NCI-H345 (cell line): ENCODE data around the gene EFTUD2.
"Not testable (repeated sequence)": the region's sequence is repeated elsewhere in the genome, so short reads cannot be mapped to it uniquely, and the experiment has no call there.

Experiments
- DNase-seq: peaks from one replicate; lab custom pipeline; 2025; lab: John Stamatoyannopoulos, UW

EFTUD2 gene

DNA sequence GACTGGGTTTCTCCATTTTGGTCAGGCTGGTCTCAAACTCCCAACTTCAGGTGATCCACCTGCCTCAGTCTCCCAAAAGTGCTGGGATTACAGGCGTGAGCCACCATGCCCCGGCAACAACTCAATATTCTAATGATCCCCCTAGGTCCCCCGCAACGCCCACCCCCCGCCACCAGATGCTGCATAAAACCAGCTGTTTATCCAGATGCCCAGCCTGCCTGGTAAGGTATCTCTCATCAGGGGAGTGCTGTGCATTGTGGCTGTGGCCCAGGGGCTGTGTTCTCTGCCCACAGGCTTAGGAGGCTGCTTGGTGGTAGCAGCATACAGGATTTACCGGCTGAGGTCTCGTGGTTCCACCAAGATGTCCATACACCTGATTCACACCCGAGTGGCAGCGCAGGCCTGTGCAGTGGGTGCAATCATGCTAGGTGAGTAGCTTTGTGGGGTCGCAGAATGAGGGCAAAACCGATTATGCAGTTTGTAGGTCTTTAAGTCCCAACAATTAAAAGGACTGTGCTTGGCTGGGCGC, 50.2 kb downstream of the EFTUD2 start:
- DNase-seq = no peak

DNA sequence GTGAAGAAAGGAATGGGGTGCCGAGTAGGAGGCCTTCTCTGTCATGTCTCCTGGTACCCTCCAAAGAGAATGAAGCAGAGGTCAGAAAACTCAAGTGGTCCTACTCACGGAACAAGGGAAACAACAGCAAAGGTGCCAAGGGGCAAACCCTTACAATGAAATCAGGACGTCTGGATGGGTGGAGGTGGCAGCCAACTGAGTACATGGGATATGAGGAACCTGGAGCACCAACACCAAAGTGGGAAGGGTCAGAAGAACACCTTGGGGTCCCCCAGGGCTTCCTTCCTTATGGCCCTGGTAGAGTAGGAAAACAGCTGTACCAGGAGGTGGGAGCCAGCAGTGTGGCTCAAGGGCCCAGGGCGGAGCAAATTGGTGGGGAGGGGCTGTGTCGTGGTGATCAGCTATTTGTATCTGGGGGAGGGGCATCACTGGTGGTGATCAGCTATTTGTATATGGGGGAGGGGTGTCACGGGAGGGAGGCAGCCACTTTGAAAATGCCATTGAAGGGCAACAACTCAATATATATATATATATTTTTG, 50.9 kb downstream of the EFTUD2 start:
- no peak for DNase-seq

DNA sequence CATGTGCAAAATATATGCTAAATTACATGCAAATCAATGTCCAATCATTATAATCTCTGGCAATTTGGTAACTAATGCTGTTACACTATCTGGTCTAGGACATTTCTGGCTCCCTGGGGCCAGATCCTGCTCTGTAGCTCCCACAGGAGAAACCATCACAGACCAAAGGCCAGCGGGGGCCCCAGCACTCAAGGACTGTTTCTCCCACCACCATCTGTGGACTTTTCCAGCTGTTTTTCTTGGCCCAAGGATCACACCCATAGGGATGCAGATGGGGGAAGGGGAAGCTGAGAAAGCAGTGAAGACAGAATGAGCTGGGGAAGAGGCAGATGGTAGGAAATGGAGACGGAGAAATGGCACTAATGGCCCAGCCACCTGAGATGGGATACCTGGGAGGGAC, 51.7 kb downstream of the EFTUD2 start, which contains the start of gene HIGD1B:
TSS of gene HIGD1B (plus strand) at position 298 of the 400 bp plus-strand sequence. CDS start 270 bp downstream, outside the sequence.
- no peak for DNase-seq

DNA sequence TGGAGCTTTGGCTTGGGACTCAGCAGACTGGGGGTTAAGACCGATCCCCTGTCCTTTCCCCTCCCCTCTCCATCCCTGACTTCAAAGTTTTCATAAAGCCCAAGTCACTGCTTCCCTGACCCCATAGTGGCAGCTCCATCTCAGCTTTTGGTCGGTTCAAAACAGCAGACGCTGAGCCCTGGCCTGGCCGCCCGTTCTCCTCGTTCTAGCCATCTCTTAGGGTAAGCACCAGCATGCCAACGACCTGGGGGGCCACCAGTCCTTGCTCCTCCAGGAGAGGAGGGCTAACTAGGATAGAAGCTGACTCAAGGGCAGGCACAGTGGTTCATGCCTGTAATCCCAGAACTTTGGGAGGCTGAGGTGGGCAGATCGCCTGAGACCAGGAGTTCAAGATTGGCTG, 53.0 kb downstream of the EFTUD2 start:
- DNase-seq = no peak

DNA sequence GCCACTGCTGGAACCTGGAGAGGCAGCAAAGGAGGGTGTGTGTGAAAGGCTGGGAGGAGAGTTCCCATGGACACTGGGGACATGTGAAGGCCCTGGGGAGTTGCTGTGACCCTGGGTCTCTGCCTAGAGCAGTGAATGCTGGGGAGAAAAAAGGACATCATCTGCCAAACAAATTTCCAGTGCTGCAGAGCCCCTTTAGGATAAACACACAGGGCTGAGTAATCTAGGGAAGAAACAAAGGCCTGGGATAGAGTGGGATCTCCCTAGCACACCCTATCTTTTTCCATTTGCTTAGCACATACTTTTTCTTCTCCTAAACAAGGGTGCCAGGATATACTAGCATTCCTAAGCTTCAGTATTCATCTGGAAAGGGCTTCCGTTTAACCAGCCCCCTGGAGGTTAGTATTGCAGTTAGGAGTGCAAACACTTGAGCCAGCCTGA, 54.8 kb downstream of the EFTUD2 start:
- no peak for DNase-seq

DNA sequence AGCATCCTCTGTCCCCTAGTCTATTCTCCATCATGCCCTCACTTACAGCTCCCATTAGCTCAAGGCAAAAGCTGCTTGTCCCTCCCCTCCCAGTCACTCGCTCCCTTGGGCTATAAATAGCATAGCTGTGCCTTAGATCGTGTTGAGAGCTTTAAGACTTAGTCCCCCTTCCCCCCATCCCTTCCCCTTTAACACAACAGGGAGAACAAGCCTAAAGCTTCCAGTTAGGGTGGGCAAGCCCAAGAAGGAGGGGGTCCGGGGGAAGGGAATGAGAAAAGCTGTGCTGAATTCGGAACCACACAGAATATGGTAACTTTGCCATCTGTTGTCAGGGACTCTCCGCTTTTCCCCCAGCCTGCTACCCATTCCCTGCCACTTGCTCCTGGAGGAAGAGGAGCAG, 56.5 kb downstream of the EFTUD2 start:
- no peak for DNase-seq

DNA sequence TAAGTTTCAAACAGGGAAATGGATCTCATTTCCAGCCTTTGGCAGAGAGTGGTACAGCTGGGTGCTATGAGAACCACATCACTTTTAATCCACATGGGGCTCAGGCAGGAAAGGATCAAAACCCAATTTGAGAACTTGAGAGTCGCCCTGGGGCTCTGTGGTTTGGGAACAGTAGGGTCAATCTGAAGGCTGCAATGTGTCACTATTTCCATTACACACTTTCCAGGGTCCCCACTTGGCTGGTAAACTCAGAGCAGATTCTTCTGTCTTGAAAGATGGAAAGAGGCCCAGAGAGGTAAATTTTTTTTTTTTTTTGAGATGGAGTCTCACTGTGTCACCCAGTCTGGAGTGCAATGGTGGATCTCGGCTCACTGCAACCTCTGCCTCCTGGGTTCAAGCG, 58.3 kb downstream of the EFTUD2 start:
- no peak for DNase-seq

DNA sequence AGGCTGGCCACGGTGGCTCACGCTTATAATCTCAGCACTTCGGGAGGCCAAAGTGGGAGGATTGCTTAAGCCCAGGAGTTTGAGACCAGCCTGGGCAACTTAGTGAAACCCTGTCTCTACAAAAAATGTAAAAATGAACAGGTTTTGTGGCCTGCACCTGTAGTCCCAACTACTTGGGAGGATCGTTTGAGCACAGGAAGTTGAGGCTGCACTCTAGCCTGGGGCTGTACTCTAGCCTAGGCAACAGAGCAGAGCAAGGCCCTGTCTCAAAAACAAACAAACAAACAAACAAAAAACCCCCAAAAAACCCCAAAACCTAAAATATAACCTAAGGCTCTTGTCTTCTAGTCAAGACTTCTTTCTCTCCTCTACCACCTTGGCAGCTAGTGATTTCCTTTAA, 59.0 kb downstream of the EFTUD2 start:
- DNase-seq = no peak

DNA sequence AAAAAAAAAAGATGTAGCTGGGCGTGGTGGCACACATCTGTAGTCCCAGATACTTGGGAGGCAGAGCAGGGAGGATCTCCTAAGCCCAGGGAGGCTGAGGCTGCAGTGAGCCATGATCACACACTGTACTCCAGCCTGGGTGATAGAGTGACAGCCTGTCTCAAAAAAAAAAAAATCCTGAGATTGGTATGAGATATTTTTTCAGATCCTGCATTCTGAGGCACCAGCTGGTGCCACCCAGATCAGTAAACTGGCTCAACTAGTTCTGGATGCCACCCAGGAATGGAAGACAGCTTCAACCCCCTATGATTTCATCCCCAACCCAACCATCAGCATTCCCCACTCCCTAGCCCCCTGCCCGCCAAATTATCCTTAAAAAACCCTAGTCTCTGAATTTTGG, 62.0 kb downstream of the EFTUD2 start:
- no peak for DNase-seq

DNA sequence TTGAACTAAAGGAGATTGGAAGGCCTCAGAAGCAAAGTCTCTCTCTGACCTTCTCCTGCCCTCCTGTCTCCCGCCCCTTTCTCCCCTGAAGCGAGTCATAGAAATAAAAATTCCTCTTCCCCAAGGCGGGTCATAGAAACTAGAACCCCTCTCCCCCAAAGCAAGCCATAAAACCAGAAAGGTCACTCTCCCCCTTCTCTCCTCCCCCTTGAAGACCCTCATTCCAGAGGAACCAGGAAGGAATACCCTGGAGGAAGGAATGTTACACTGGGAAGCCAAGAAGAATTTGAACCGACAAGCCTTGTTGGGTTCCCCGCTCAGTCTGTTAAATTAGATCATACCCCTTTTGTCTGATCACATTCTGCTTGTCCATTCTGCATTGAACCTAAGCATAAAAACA, 66.4 kb downstream of the EFTUD2 start:
- no peak for DNase-seq

DNA sequence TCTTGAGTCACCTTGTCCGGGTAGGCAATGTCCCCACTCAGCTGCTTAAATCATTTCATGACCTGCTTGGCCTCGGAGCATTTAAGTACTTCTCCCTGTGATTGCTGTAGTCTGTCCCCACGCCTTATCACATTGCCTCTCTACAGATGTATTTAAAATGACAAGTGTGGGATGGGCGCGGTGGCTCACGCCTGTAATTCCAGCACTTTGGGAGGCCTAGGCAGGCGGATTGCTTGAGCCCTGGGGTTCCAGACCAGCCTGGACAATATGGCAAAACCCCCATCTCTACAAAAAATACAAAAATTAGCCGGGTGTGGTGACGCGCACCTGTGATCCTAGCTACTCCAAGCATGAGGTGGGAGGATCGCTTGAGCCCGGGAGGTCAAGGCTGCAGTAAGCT, 67.9 kb downstream of the EFTUD2 start:
- DNase-seq = no peak

DNA sequence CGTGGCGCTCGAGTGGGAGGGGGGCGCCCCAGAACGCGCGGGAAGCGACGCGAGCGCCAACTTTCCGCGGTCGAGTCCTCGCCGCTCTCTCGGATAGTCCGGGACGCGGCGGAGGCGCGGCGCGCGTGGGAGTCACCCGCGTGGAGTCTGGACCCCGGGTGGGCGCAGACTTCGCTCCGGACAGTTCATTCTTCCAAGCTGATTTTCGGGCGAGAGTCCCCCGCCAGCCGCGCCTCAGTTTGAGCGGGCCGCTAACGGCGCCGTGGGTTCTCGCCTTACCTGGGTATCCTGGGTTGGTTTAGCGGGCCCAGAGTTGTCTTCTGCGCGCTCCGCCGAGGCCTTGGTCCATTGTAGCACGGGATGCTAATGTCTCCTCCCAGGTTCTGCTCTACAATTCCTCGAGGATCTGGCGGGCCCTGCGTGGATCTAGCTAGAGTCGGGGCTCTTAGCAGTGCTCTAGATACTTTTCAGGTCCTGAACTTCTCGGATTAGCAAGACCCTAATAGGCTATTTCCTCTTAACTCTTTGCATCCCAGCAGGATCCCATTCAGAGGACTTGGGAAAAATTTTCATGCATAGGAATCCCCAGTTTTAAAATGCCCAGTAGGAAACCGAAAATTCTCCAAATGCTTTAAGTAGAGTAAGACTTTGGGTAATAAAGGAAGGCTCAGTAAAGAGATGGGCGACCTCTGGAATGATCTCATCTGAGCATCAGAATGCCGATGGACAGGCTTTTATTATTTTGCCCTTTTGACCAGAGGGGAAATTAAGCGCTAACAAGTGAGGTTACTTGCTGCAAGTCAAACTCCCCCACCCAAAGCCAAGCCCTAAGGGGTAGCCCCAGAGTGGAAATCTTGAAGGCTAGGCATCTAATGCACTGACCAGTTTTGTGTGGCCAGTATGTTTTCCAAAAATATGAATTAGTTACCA, 68.6 kb downstream of the EFTUD2 start:
- peak; percentile 13 for DNase-seq

DNA sequence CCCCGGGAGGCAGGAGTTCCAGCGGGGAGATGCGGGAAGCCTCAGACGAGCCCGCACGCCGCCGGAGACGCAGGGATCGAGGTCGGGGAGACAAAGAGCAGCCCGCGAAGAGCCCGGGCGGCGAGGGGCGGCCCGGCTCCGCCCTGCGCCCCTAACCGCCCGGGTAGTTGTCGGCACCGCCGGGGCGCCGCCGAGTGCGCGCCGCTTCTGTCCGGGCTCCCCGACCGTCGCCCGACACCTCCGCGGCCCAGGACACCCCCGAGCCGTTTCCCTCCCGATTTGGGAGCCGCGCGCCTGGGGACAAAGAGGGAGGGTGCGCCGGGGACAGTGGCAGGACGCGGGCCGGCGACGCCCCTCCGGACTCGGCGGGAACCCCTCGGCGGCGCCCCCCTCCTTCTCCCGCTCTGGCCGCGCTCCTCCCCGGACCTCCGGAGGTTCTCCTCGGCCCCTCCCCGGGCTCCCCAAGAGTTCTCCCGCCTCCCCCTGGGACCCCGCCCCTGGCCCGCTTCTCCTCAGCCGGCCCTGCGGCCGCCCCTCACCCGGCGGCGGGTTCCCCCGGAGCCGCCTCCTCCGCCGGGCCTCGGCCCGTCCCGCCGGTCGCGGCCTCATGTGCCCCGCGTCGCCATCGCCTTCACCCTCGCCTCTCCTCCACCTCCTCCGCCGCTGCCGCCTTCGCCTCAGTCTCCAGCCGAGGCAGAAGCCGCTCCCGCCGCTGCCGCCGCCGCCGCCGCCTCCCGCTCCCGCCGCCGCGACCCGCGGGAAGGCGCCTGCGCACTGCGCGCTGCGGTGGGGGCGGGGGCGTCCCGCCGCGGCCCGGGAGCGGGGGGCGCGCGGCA, 69.5 kb downstream of the EFTUD2 start, which contains the start of gene GJC1:
TSS of gene GJC1 (minus strand) at position 765 of the 836 bp plus-strand sequence. CDS start 24,470 bp downstream, outside the sequence.
- peak; percentile 13 for DNase-seq

DNA sequence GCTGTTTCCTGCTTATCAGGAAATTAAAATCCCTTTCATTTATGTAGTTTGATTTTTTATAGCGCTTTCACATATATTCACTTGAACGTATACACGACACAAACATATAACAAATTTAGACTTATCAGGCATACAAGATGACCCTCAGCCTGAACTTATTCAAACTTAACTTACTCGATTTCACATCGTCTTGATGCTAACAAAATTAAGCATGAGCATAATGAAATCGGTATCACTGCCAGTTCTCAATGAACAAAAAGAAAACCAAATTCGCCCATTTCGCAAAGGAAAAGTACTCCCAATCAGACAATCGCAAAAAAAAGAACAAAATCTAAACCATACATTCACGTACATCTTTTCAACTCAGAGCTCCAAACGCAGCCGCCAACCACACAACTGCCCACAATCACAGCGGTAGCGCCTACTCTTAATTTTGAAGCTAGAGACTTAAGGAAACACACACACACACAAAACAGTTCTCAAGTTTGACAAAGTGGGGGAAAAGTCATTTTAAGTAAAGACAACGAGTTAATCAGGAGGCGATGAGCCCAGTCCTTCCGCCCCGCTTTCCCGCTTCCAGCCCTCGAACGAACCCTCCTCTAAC, 70.2 kb downstream of the EFTUD2 start:
- DNase-seq = peak; percentile 35

DNA sequence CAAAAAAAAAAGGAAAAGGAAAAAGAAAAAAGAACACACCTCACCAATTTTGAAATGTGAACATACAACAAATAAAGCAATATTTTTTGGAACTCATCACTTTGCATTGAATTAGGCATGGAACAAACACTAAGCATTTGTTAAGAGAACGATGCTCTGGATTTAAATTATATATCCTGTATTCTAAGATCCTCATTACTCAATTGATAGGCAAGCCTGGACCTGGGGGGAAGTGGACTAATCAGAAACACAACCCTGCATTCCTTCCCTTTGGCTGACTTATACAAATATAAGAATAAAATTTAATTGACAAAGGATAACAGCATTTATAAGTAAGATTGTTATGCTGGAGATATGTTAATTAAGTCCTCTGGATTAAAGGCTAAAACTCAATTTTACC, 71.4 kb downstream of the EFTUD2 start:
- no peak for DNase-seq

DNA sequence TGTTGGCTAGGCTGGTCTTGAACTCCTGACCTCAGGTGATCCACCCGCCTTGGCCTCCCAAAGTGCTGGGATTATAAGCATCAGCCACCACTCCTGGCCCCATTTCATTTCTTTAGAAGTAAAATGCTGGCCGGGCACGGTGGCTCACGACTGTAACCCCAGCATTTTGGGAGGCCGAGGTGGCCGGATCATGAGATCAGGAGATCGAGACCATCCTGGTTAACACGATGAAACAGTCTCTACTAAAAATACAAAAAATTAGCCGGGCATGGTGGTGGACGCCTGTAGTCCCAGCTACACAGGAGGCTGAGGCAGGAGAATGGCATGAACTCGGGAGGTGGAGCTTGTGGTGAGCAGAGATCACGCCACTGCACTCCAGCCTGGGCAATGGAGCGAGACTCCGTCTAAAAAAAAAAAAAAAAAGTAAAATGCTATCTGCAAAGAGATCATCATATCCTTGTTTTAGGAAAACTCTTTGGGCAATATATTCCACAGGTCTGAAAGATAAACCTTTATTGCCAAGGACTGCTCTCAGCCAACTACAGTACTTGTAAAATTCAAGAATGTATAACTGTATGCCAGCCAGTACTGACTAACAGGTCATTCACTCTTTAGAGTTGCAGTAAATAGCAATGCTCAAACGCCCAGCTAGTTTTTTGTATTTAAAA, 73.0 kb downstream of the EFTUD2 start:
- DNase-seq = no peak

DNA sequence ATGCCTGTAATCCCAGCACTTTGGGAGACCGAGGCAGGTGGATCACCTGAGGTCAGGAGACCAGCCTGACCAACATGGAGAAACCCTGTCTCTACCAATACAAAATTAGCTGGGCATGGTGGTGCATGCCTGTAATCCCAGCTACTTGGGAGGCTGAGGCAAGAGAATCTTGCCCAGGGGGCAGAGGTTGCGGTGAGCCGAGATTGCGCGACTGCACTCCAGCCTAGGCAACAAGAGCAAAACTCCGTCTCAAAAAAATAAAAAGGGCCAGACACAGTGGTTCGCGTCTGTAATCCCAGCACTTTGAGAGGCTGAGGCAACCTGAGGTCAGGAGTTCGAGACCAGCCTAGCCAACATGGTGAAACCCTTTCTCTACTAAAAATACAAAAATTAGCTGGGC, 74.0 kb downstream of the EFTUD2 start:
- not testable (repeated sequence) for DNase-seq

DNA sequence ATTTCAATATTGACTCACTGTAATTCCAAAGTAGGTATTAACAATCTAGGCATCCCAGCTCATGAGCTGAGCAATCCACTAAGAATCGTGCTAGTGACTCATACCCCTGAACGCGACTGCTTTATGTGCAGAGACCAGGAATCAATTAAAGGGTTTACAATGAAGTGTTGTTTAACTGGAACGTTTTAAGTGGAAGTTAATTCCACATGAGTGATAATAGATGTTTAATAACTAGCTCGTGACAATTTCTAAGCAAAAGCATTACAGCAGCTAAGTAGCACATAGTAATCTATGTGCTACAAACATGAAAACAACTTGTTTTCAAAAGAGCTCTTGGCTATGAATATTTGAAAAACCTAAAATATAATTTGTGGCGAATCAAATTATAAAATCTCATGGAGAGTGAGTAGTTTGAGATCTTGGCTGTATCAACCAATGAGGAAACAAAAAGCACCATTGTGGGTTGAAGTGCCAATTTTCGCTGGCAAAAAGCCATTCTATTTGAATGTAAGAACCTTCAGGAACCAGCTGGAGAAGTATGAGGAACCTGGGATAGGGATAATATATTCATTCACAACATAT, 78.5 kb downstream of the EFTUD2 start:
- peak; percentile 81 for DNase-seq

DNA sequence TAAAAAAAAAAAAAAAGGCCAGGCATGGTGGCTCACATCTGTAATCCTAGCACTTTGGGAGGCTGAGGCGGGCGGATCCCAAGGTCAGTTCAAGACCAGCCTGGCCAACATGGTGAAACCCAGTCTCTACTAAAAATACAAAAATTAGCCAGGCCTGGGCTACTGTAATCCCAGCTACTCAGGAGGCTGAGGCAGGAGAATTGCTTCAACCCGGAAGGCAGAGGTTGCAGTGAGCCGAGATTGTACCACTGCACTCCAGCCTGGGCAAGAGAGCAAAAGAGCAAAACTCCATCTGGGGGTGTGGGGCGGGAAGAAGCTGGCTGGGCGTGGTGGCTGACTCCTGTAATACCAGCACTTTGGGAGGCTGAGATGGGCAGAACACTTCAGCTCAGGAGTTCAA, 80.7 kb downstream of the EFTUD2 start:
- not testable (repeated sequence) for DNase-seq

DNA sequence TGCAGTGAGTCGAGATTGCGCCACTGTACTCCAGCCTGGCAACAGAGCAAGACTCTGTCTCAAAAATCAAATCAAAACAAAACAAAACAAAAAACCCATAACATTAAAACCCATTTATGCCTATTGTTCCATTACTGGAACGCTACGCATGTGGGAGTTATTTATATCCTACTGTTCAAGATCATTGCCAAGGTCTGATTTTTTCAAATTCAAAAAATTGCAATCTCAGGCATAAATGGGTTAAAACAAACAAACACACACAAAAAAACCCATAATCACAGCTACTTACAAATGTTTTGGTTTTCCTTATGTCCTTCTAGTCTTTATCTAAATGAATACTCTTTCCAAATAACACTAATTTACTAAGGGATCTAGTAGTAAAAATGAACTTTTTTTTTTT, 87.0 kb downstream of the EFTUD2 start:
- DNase-seq = no peak
